Stimulated activated naive CD4-positive, alpha-beta T cell treated with Interleukin-2 at 50 U/mL for 16 hours (primary cell): Measurements from ENCODE around the gene DYNLT2.

ENCODE experiments used
- DNase-seq: peaks from one replicate; lab custom pipeline; 2025; lab: John Stamatoyannopoulos, UW

DYNLT2 gene

GRCh38 chr6:169751242-169752073, at the start of gene DYNLT2, which contains the start of gene ERMARD:
DYNLT2 (minus strand) TSS chr6:169751572; CDS start chr6:169751458, 114 bp downstream.
ERMARD (plus strand) TSS chr6:169751622; CDS start chr6:169751658, 36 bp downstream.
- peak; percentile 86 for DNase-seq

- DNase-seq: no peak
Measured at GRCh38 chr6:169800668-169801395, 49.5 kb upstream of the DYNLT2 start.

GRCh38 chr6:169800116-169800667, 48.8 kb upstream of the DYNLT2 start:
- no peak for DNase-seq

- no peak for DNase-seq
Measured at GRCh38 chr6:169799474-169799926, 48.1 kb upstream of the DYNLT2 start.

GRCh38 chr6:169798764-169799473, 47.5 kb upstream of the DYNLT2 start:
- DNase-seq: no peak

GRCh38 chr6:169795196-169795595, 43.8 kb upstream of the DYNLT2 start:
- no peak for DNase-seq

GRCh38 chr6:169794317-169795055, 43.1 kb upstream of the DYNLT2 start:
- no peak for DNase-seq

- DNase-seq: no peak
Measured at GRCh38 chr6:169793408-169793807, 42.0 kb upstream of the DYNLT2 start.

- DNase-seq: no peak
Measured at GRCh38 chr6:169792306-169793015, 41.1 kb upstream of the DYNLT2 start.

GRCh38 chr6:169791721-169792131, 40.4 kb upstream of the DYNLT2 start:
- DNase-seq: no peak

- DNase-seq: peak; percentile 68
Measured at GRCh38 chr6:169789944-169790927, 38.9 kb upstream of the DYNLT2 start.

GRCh38 chr6:169789146-169789943, 38.0 kb upstream of the DYNLT2 start:
- no peak for DNase-seq

GRCh38 chr6:169788809-169789145, 37.4 kb upstream of the DYNLT2 start:
- no peak for DNase-seq

GRCh38 chr6:169787797-169788196, 36.4 kb upstream of the DYNLT2 start:
- DNase-seq: no peak

- DNase-seq: no peak
Measured at GRCh38 chr6:169786349-169786748, 35.0 kb upstream of the DYNLT2 start.

GRCh38 chr6:169785566-169785965, 34.2 kb upstream of the DYNLT2 start:
- DNase-seq: no peak

GRCh38 chr6:169784821-169785340, 33.5 kb upstream of the DYNLT2 start:
- no peak for DNase-seq
